Measurements from ENCODE around the gene TSHZ2. TPM values are rescaled to one million over a fixed set of nuclear protein-coding genes. Genes with fewer than 3 reads are reported as not detected.
"Not testable (repeated sequence)": the region's sequence is repeated elsewhere in the genome, so short reads cannot be mapped to it uniquely, and the experiment has no call there.

Gene TSHZ2
- total RNA-seq, 4 donors from 2014 or later, result 4.0 to 57.8 (median 10.3) TPM

GRCh38 chr20:53409447-53409717, 437.2 kb downstream of the TSHZ2 start:
- H3K4me1 ChIP-seq, result no peaks in the 10 kb centered on the region
- no peak for DNase-seq
- no peak overlapping the region for H3K4me3 ChIP-seq
- H3K36me3 ChIP-seq, result no peaks in the 10 kb centered on the region
- TF ChIP-seq POLR2A (IDR thresholded peaks at IDR 0.05) (no peak), CTCF (IDR thresholded peaks at IDR 0.05) (no peak)
- H3K27ac ChIP-seq, result no peak overlapping the region
- H3K9me3 ChIP-seq, result no peaks in the 10 kb centered on the region
- H3K27me3 ChIP-seq, result no peaks in the 10 kb centered on the region

GRCh38 chr20:53411129-53411528, 439.0 kb downstream of the TSHZ2 start:
- H3K27me3 ChIP-seq, result no peaks in the 10 kb centered on the region
- no peak for DNase-seq
- H3K36me3 ChIP-seq, result no peaks in the 10 kb centered on the region
- no peak overlapping the region for H3K4me3 ChIP-seq
- TF ChIP-seq POLR2A (IDR thresholded peaks at IDR 0.05) (no peak), CTCF (IDR thresholded peaks at IDR 0.05) (no peak)
- H3K9me3 ChIP-seq, result no peaks in the 10 kb centered on the region
- H3K4me1 ChIP-seq, result no peaks in the 10 kb centered on the region
- no peak overlapping the region for H3K27ac ChIP-seq

GRCh38 chr20:53411891-53412290, 439.7 kb downstream of the TSHZ2 start:
- no peak for DNase-seq
- no peaks in the 10 kb centered on the region for H3K36me3 ChIP-seq
- no peak for TF ChIP-seq POLR2A (IDR thresholded peaks at IDR 0.05)
- no peak for TF ChIP-seq CTCF (IDR thresholded peaks at IDR 0.05)
- no peak overlapping the region for H3K4me3 ChIP-seq
- H3K27ac ChIP-seq, result no peak overlapping the region
- H3K4me1 ChIP-seq, result no peaks in the 10 kb centered on the region
- H3K27me3 ChIP-seq, result no peaks in the 10 kb centered on the region
- no peaks in the 10 kb centered on the region for H3K9me3 ChIP-seq

GRCh38 chr20:53412577-53413185, 440.5 kb downstream of the TSHZ2 start:
- TF ChIP-seq CTCF (IDR thresholded peaks at IDR 0.05), result no peak
- no peak for TF ChIP-seq POLR2A (IDR thresholded peaks at IDR 0.05)
- Histone ChIP-seq H3K4me1 (no peaks in the 10 kb centered on the region), H3K27me3 (no peaks in the 10 kb centered on the region), H3K9me3 (no peaks in the 10 kb centered on the region), H3K36me3 (no peaks in the 10 kb centered on the region), H3K27ac (no peak overlapping the region), H3K4me3 (no peak overlapping the region)
- DNase-seq, result no peak

- TF ChIP-seq POLR2A (IDR thresholded peaks at IDR 0.05) (no peak), CTCF (IDR thresholded peaks at IDR 0.05) (peak; percentile 36 to 69 (median 61))
- H3K4me3 ChIP-seq, result no peak overlapping the region
- no peaks in the 10 kb centered on the region for H3K4me1 ChIP-seq
- peak; percentile 66 to 88 (median 74) for DNase-seq
- no peaks in the 10 kb centered on the region for H3K27me3 ChIP-seq
- no peaks in the 10 kb centered on the region for H3K9me3 ChIP-seq
- H3K36me3 ChIP-seq, result no peaks in the 10 kb centered on the region
- H3K27ac ChIP-seq, result no peak overlapping the region
Measured at GRCh38 chr20:53413186-53413631, 441.1 kb downstream of the TSHZ2 start.

GRCh38 chr20:53413845-53414244, 441.7 kb downstream of the TSHZ2 start:
- not testable (repeated sequence) for H3K4me1 ChIP-seq, DNase-seq, H3K27ac ChIP-seq, H3K9me3 ChIP-seq, H3K4me3 ChIP-seq, H3K36me3 ChIP-seq, H3K27me3 ChIP-seq
